Measurements from ENCODE around the gene MCHR1.

Gene MCHR1

GRCh38 chr22:40727964-40728615, 48.8 kb downstream of the MCHR1 start:
- DNase-seq = no peak

- peak; percentile 19 for DNase-seq
Observed at GRCh38 chr22:40728731-40729189, 49.5 kb downstream of the MCHR1 start.

- DNase-seq = no peak
Observed at GRCh38 chr22:40729284-40729683, 50.0 kb downstream of the MCHR1 start.

Measured in kidney glomerular epithelial cell (primary cell).